ENCODE results near the gene NRP1.

NRP1 gene

DNA sequence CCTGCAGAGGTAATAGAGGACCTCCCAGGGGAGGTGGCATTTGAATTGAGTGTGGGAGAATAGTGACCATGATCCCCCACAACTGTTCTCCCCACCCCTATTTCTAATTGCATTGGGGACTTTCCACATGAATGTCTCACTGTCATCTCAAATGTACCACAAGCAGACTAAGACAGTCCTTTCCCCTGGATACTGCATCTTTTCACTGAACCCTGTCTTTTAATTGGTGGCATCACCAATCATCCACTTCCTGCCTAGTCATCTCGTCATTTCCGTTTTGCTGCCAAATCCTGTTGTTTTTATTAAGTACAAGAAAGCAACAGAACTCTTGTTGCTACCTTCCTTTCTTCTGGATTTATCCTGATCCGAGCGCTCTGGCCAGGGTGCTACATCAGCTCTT lies 120.3 kb downstream of the NRP1 start:
- H3K36me3 ChIP-seq (ENCODE audit: control insufficient read depth in 2 of 2, insufficient read depth in 2 of 2, low read length in 2 of 2), result peaks cover 6 to 12% of the 10 kb centered on the region in 2 donors
- no peaks in the 10 kb centered on the region for H3K4me1 ChIP-seq (ENCODE audit: control insufficient read depth, insufficient read depth, low read length)
- H3K27ac ChIP-seq (ENCODE audit: low read length), result no peak overlapping the region

DNA sequence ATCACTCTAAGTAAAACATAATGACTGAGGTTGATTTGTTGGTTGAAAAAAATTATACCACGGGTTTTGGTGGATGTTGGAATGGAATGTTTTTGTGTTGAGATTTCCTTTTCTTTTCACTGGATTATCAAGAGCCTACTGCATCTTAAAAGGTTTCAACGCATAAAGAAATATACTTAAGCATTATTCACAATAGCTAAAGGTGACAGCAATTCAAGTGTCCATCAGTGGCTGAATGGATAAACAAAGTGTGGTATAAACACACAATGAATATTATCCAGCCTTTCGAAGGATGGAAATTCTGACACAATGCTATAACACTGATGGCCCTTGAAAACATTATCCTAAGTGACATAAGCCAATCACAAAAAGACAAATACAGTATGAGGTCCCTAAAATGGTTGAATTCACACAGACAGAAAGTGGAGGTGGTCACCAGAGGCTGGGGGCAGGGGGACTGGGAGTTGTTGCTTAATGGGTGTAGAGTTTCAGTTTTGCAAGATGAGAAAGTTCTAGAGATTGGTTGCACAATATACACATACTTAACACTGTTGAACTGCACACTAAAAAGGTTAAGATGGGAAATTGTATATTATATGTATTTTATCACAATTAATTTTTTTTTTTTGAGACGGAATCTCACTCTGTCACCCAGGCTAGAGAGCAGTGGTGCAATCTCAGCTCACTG lies 122.3 kb downstream of the NRP1 start:
- Histone ChIP-seq H3K27ac (ENCODE audit: low read length) (no peak overlapping the region), H3K4me1 (ENCODE audit: control insufficient read depth, insufficient read depth, low read length) (no peaks in the 10 kb centered on the region), H3K27me3 (ENCODE audit: control insufficient read depth in 1 of 2, insufficient read depth in 2 of 2, low read length in 2 of 2) (no peaks in the 10 kb centered on the region), H3K9me3 (ENCODE audit: control insufficient read depth in 2 of 2, low read length in 2 of 2) (no peaks in the 10 kb centered on the region), H3K9ac (ENCODE audit: low read length in 2 of 2) (no peak overlapping the region), H3K4me3 (ENCODE audit: low read length in 2 of 2) (no peak overlapping the region), H3K36me3 (ENCODE audit: control insufficient read depth in 2 of 2, insufficient read depth in 2 of 2, low read length in 2 of 2) (peaks cover 9 to 15% of the 10 kb centered on the region in 2 donors)

More for the DNA sequence above, 120.3 kb downstream of the NRP1 start:
- Histone ChIP-seq H3K9ac (ENCODE audit: low read length in 2 of 2) (no peak overlapping the region), H3K4me3 (ENCODE audit: low read length in 2 of 2) (no peak overlapping the region), H3K27me3 (ENCODE audit: control insufficient read depth in 1 of 2, insufficient read depth in 2 of 2, low read length in 2 of 2) (no peaks in the 10 kb centered on the region), H3K9me3 (ENCODE audit: control insufficient read depth in 2 of 2, low read length in 2 of 2) (no peaks in the 10 kb centered on the region)

DNA sequence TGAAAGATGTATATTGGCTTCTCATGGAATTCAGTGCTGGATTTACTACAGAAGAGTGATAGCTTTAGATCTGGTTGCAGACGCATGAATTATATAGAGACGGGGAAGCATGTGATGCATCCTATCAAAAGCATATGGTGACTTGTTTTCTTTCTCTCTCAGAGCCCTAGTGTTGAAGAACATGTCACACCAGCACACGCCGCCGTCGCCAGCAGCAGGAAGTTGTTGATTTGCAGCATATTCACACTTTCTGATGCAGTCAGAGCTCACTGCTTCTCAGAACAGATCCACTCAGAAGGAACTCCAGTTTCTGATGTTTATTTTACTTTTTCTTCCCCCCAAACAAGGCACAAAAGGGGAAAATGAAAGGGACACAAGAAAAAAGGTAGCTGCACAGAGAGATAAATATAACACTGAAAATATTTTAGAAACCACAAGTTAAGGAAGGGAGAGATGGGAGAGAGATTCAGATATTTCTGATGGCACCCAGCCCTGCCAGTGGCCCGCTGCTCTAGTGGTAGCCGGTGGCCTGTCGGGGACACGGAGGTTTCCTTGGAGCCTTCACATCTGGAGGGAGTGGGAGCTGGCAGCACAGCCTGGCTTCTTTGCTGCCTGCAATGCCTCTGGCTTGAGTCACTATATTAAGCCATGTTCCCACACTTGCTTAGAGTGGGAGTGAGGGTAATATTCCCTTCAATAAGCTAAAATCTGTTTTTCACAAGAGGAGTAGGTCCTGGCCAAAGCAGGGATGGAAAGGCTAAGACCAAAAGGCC lies 123.2 kb downstream of the NRP1 start:
- H3K9ac ChIP-seq (ENCODE audit: low read length in 2 of 2), result no peak overlapping the region
- no peak overlapping the region for H3K27ac ChIP-seq (ENCODE audit: low read length)
- H3K9me3 ChIP-seq (ENCODE audit: control insufficient read depth in 2 of 2, low read length in 2 of 2), result no peaks in the 10 kb centered on the region
- no peaks in the 10 kb centered on the region for H3K4me1 ChIP-seq (ENCODE audit: control insufficient read depth, insufficient read depth, low read length)
- H3K27me3 ChIP-seq (ENCODE audit: control insufficient read depth in 1 of 2, insufficient read depth in 2 of 2, low read length in 2 of 2), result no peaks in the 10 kb centered on the region
- H3K36me3 ChIP-seq (ENCODE audit: control insufficient read depth in 2 of 2, insufficient read depth in 2 of 2, low read length in 2 of 2), result peaks cover 15 to 16% of the 10 kb centered on the region in 2 donors
- no peak overlapping the region for H3K4me3 ChIP-seq (ENCODE audit: low read length in 2 of 2)

DNA sequence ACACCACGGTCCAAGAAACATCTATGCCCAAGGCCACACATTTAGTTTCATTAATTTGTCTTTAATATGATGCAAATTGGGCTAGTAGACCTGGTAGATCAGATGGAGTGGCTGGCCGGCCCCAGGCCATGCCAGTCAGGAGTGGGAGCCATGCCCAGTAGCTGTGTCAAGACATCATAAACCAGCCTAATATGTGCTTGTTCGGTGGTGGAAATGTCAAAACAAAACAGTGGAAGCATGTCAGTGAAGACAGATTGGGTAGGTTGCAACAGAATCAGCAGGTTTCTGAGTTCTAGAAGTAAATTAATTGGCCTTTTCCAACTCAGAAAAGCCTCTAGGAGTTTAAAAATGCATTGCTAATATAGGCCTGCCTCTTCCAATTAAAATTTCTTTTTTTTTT lies 124.7 kb downstream of the NRP1 start:
- Histone ChIP-seq H3K4me3 (ENCODE audit: low read length in 2 of 2) (no peak overlapping the region), H3K36me3 (ENCODE audit: control insufficient read depth in 2 of 2, insufficient read depth in 2 of 2, low read length in 2 of 2) (peaks cover 18 to 21% of the 10 kb centered on the region in 2 donors), H3K27ac (ENCODE audit: low read length) (no peak overlapping the region), H3K9me3 (ENCODE audit: control insufficient read depth in 2 of 2, low read length in 2 of 2) (no peaks in the 10 kb centered on the region), H3K27me3 (ENCODE audit: control insufficient read depth in 1 of 2, insufficient read depth in 2 of 2, low read length in 2 of 2) (no peaks in the 10 kb centered on the region), H3K4me1 (ENCODE audit: control insufficient read depth, insufficient read depth, low read length) (no peaks in the 10 kb centered on the region), H3K9ac (ENCODE audit: low read length in 2 of 2) (no peak overlapping the region)

DNA sequence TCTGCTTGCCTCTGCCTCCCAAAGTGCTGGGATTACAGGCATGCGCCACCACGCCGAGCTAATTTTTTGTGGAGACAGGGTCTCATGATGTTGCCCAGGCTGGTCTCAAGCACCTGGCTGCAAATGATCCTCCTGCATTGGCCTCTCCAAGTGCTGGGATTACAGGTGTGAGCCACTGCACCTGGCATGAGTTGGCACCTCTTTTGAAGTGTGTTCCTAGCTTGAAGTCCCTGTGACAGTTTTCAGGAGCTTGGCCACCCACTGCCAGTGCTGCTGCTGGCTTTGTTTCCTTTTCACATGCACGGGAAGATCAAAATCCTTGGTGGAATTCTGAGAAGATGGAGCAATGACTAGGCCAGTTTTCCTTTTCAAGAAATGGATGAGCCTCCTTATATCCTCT lies 126.3 kb downstream of the NRP1 start:
- Histone ChIP-seq H3K9ac (ENCODE audit: low read length in 2 of 2) (no peak overlapping the region), H3K27ac (ENCODE audit: low read length) (no peak overlapping the region), H3K4me1 (ENCODE audit: control insufficient read depth, insufficient read depth, low read length) (no peaks in the 10 kb centered on the region), H3K27me3 (ENCODE audit: control insufficient read depth in 1 of 2, insufficient read depth in 2 of 2, low read length in 2 of 2) (no peaks in the 10 kb centered on the region), H3K36me3 (ENCODE audit: control insufficient read depth in 2 of 2, insufficient read depth in 2 of 2, low read length in 2 of 2) (peaks cover 9 to 17% of the 10 kb centered on the region in 2 donors), H3K9me3 (ENCODE audit: control insufficient read depth in 2 of 2, low read length in 2 of 2) (no peaks in the 10 kb centered on the region), H3K4me3 (ENCODE audit: low read length in 2 of 2) (no peak overlapping the region)

DNA sequence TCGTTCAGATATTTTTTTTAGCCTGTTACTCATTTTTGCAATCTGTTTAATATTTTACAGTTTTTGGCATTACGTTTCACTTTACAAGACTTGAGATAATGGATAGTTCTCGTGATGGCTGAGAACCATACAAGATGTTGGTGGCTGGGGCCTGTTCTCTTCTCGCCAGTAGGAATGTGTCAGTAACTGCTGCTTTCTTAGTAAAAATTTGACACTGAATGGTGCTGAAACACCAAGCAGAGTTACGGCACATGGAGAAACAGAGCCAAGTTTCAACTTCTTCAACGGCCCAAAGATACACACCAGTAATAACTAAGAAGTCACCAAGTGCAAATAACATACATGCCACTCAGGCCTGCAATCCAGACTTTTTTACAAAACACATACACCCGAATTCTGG lies 130.4 kb downstream of the NRP1 start:
- Histone ChIP-seq H3K4me3 (ENCODE audit: low read length in 2 of 2) (no peak overlapping the region), H3K36me3 (ENCODE audit: control insufficient read depth in 2 of 2, insufficient read depth in 2 of 2, low read length in 2 of 2) (peaks cover 18 to 25% of the 10 kb centered on the region in 2 donors), H3K27ac (ENCODE audit: low read length) (no peak overlapping the region), H3K27me3 (ENCODE audit: control insufficient read depth in 1 of 2, insufficient read depth in 2 of 2, low read length in 2 of 2) (no peaks in the 10 kb centered on the region), H3K4me1 (ENCODE audit: control insufficient read depth, insufficient read depth, low read length) (no peaks in the 10 kb centered on the region), H3K9me3 (ENCODE audit: control insufficient read depth in 2 of 2, low read length in 2 of 2) (no peaks in the 10 kb centered on the region), H3K9ac (ENCODE audit: low read length in 2 of 2) (no peak overlapping the region)

DNA sequence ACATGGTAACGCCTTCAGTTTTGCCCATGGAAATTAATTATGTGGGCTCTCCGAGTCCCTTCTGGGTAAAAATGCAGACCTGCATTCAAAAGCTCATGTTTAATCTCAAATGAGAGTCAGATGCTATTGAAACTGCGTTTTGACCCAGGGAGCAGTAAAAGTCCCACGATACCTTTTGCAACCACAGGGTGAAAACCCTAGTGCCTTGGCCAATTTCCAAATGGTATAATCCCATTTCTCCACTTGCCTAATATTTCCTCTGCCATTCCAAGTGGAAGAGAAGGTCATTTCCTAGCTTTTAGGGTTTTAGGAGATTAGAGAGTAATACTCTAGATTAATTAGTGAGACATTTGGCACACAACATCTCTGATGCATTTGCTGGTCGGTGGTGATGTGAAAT lies 132.5 kb downstream of the NRP1 start:
- Histone ChIP-seq H3K36me3 (ENCODE audit: control insufficient read depth in 2 of 2, insufficient read depth in 2 of 2, low read length in 2 of 2) (peaks cover 15 to 25% of the 10 kb centered on the region in 2 donors), H3K4me3 (ENCODE audit: low read length in 2 of 2) (no peak overlapping the region), H3K27me3 (ENCODE audit: control insufficient read depth in 1 of 2, insufficient read depth in 2 of 2, low read length in 2 of 2) (no peaks in the 10 kb centered on the region), H3K4me1 (ENCODE audit: control insufficient read depth, insufficient read depth, low read length) (peaks cover 5% of the 10 kb centered on the region), H3K9ac (ENCODE audit: low read length in 2 of 2) (no peak overlapping the region), H3K27ac (ENCODE audit: low read length) (no peak overlapping the region), H3K9me3 (ENCODE audit: control insufficient read depth in 2 of 2, low read length in 2 of 2) (no peaks in the 10 kb centered on the region)

DNA sequence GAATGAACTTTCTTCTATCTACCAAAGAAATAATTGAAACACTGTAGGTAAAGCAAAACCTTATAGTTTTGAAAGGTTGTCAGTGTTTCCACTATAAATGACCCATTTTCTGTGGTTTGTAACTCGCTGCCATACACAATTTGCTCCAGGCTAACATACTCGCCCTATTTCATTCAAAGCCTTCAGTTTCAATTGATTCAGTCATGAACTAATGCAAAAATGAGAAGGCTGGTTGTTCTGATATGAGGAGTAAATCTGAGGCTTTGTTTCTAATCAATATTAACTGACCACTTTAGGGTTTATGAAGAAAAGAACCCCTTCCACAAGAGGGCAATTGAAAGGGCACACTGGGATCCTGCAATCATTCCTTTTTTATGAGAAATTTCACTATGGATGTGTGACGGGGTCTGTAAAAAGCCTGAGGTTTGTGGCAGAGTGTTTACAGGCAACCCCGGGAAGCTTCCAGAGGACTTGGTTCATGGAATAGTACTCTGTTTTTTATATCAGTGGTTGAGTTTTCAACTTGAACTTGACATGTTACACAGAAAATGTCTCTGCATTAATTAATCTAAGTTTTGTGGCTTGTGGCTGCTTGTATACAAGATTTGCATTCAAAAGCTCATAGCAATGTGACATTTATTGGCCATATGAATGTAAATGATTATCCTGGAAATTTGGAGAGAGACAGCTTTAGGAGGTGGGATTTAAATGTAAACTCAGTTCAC lies 133.2 kb downstream of the NRP1 start:
- peaks cover 8% of the 10 kb centered on the region for H3K4me1 ChIP-seq (ENCODE audit: control insufficient read depth, insufficient read depth, low read length)
- H3K36me3 ChIP-seq (ENCODE audit: control insufficient read depth in 2 of 2, insufficient read depth in 2 of 2, low read length in 2 of 2), result peaks cover 18% of the 10 kb centered on the region in 2 donors
- no peak overlapping the region for H3K4me3 ChIP-seq (ENCODE audit: low read length in 2 of 2)
- H3K9me3 ChIP-seq (ENCODE audit: control insufficient read depth in 2 of 2, low read length in 2 of 2), result no peaks in the 10 kb centered on the region
- no peak overlapping the region for H3K27ac ChIP-seq (ENCODE audit: low read length)
- no peaks in the 10 kb centered on the region for H3K27me3 ChIP-seq (ENCODE audit: control insufficient read depth in 1 of 2, insufficient read depth in 2 of 2, low read length in 2 of 2)
- no peak overlapping the region for H3K9ac ChIP-seq (ENCODE audit: low read length in 2 of 2)

DNA sequence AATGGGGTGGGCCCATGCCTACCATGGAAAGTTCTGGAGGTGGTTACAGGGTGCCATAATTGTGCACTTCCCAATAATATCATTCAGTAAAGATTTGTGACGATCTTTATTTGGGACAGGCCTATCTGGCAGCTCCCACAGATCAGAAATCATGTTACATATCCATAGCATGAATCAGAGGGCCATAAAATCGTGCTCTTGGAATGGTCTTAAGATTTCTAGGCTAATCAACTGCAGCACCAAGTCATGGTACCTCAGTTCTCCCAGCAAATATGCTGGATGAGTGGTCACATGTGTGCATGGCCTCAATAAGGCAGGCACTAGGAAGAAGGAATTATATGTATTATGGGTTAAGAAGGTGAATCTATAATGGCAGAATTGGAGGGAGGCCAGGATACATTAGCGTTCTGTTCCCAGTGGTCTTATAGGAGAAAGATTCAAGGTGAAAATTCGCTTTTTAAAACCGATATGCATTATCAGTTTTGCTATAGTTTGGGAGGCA lies 134.7 kb downstream of the NRP1 start:
- Histone ChIP-seq H3K9ac (ENCODE audit: low read length in 2 of 2) (no peak overlapping the region), H3K9me3 (ENCODE audit: control insufficient read depth in 2 of 2, low read length in 2 of 2) (no peaks in the 10 kb centered on the region), H3K4me3 (ENCODE audit: low read length in 2 of 2) (no peak overlapping the region), H3K36me3 (ENCODE audit: control insufficient read depth in 2 of 2, insufficient read depth in 2 of 2, low read length in 2 of 2) (peaks cover 13 to 15% of the 10 kb centered on the region in 2 donors), H3K27me3 (ENCODE audit: control insufficient read depth in 1 of 2, insufficient read depth in 2 of 2, low read length in 2 of 2) (no peaks in the 10 kb centered on the region), H3K4me1 (ENCODE audit: control insufficient read depth, insufficient read depth, low read length) (peaks cover 8% of the 10 kb centered on the region), H3K27ac (ENCODE audit: low read length) (no peak overlapping the region)

DNA sequence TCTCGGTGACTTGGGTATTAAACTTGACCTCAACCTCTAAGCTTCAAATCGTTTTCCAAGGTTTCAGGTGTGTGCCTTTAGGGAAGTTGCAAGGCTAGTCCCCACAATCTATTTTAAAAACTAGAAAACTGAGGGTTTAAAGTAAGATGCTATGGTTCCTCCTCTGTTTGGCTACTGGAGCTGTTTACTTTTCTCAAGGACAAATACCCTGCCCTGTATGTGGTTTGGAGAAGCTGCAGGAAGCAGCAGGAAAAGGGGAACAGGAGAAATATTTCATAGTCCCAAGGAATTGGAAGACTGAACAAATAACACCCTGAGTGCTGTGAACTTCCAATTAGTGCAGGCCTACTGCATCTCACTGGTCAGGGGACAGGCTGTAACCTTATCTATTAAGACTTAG lies 135.9 kb downstream of the NRP1 start:
- no peaks in the 10 kb centered on the region for H3K9me3 ChIP-seq (ENCODE audit: control insufficient read depth in 2 of 2, low read length in 2 of 2)
- peaks cover 11% of the 10 kb centered on the region for H3K4me1 ChIP-seq (ENCODE audit: control insufficient read depth, insufficient read depth, low read length)
- no peak overlapping the region for H3K27ac ChIP-seq (ENCODE audit: low read length)
- no peak overlapping the region for H3K4me3 ChIP-seq (ENCODE audit: low read length in 2 of 2)
- no peaks in the 10 kb centered on the region for H3K27me3 ChIP-seq (ENCODE audit: control insufficient read depth in 1 of 2, insufficient read depth in 2 of 2, low read length in 2 of 2)
- H3K9ac ChIP-seq (ENCODE audit: low read length in 2 of 2), result no peak overlapping the region
- H3K36me3 ChIP-seq (ENCODE audit: control insufficient read depth in 2 of 2, insufficient read depth in 2 of 2, low read length in 2 of 2), result peaks cover 13 to 15% of the 10 kb centered on the region in 2 donors
